CD14-positive monocyte (primary cell): ENCODE data around the gene VAV1. TPM values are rescaled to one million over a fixed set of nuclear protein-coding genes. Genes with fewer than 3 reads are reported as not detected.
A peak's percentile ranks its signal among the peaks of the same experiment; 100 is the strongest.

Experiments used
- DNase-seq, 3 donors: peaks; one replicate each; pipeline ENCODE4 v3.0.0-alpha.2; 2011 to 2022
- H2AFZ ChIP-seq: 2 replicates; pipeline ENCODE4 v1.6.0; 2012; ENCODE audit warnings: mild to moderate bottlenecking, low read depth, low read length, inconsistent platforms; ENCODE audit not compliant: insufficient read depth, poor library complexity, severe bottlenecking
- H3K27ac ChIP-seq, 2 donors: 1 replicate in 1 of 2; 2 replicates in 1 of 2; pipeline ENCODE4 v1.5.1; 2012 to 2013; ENCODE audit warnings: low read length in 2 of 2, control low read depth in 1 of 2, inconsistent platforms in 1 of 2, low read depth in 1 of 2, mild to moderate bottlenecking in 1 of 2
- H3K27me3 ChIP-seq, 2 donors: one replicate each; pipeline versions ENCODE4 v1.6.0 to v1.6.1; 2011 to 2013; ENCODE audit warnings: low read length in 2 of 2; ENCODE audit not compliant: control insufficient read depth in 2 of 2, insufficient read depth in 2 of 2
- H3K36me3 ChIP-seq, 2 donors: replicated peaks in 1 of 2; 1 replicate in 1 of 2; 2 replicates in 1 of 2; pipeline versions ENCODE4 v1.5.1 to v1.6.1; 2012 to 2013; ENCODE audit warnings: low read length in 2 of 2, control low read depth in 1 of 2, inconsistent platforms in 1 of 2, mild to moderate bottlenecking in 1 of 2; ENCODE audit not compliant: insufficient read depth in 2 of 2, control insufficient read depth in 1 of 2
- H3K4me1 ChIP-seq, 2 donors: 1 replicate in 1 of 2; 2 replicates in 1 of 2; pipeline versions ENCODE4 v1.5.1 to v1.6.1; 2012 to 2013; ENCODE audit warnings: low read length in 2 of 2, control low read depth in 1 of 2, inconsistent platforms in 1 of 2, mild to moderate bottlenecking in 1 of 2, moderate library complexity in 1 of 2; ENCODE audit not compliant: insufficient read depth in 2 of 2, control insufficient read depth in 1 of 2
- H3K4me2 ChIP-seq: replicated peaks from 2 replicates; pipeline ENCODE3; 2012; ENCODE audit warnings: low read length, moderate library complexity, mild to moderate bottlenecking; ENCODE audit not compliant: poor library complexity, severe bottlenecking; ENCODE audit errors: extremely low read depth
- H3K4me3 ChIP-seq, 3 experiments: fragments of 200-600 bp in 1 of 3; sonication (generic) in 1 of 3; replicated peaks in 1 of 3; 1 replicate in 2 of 3; 2 replicates in 1 of 3; pipeline ENCODE4 v1.5.1; 2011 to 2013; ENCODE audit warnings: low read length in 3 of 3, mild to moderate bottlenecking in 3 of 3, control low read depth in 2 of 3, low read depth in 2 of 3, inconsistent platforms in 1 of 3, moderate library complexity in 1 of 3
- H3K79me2 ChIP-seq: 2 replicates; pipeline ENCODE4 v1.6.0; 2012; ENCODE audit warnings: mild to moderate bottlenecking, control low read depth, inconsistent platforms, low read length, moderate library complexity; ENCODE audit not compliant: insufficient read depth
- H3K9ac ChIP-seq: 2 replicates; pipeline ENCODE4 v1.6.0; 2017; ENCODE audit warnings: low read length, mild to moderate bottlenecking; ENCODE audit not compliant: insufficient read depth, poor library complexity, severe bottlenecking
- H3K9me3 ChIP-seq, 2 donors: replicated peaks in 1 of 2; 1 replicate in 1 of 2; 2 replicates in 1 of 2; pipeline versions ENCODE4 v1.5.1 to v1.6.1; 2012 to 2013; ENCODE audit warnings: low read length in 2 of 2, control low read depth in 1 of 2; ENCODE audit not compliant: control insufficient read depth in 1 of 2, insufficient read depth in 1 of 2
- H4K20me1 ChIP-seq: 2 replicates; pipeline ENCODE4 v1.6.0; 2012; ENCODE audit warnings: mild to moderate bottlenecking, low read length, control low read depth, moderate library complexity; ENCODE audit not compliant: insufficient read depth
- H3K27ac Mint-ChIP-seq, 7 donors: one replicate each; pipeline ENCODE4 v1.8.0; 2020; ENCODE audit warnings: mild to moderate bottlenecking in 7 of 7, mixed read lengths in 7 of 7, moderate library complexity in 6 of 7, inconsistent platforms in 2 of 7
- H3K27me3 Mint-ChIP-seq, 3 donors: one replicate each; pipeline ENCODE4 v1.8.0; 2021 to 2022; ENCODE audit warnings: low read depth in 3 of 3, mild to moderate bottlenecking in 3 of 3, mixed read lengths in 3 of 3, moderate library complexity in 3 of 3, inconsistent platforms in 1 of 3
- H3K36me3 Mint-ChIP-seq, 2 donors: one replicate each; pipeline ENCODE4 v1.8.0; 2020; ENCODE audit warnings: mixed read lengths in 2 of 2, inconsistent platforms in 1 of 2, mild to moderate bottlenecking in 1 of 2
- H3K4me1 Mint-ChIP-seq: one replicate; pipeline ENCODE4 v1.8.0; 2020; ENCODE audit warnings: mild to moderate bottlenecking, mixed read lengths
- H3K4me3 Mint-ChIP-seq, 2 donors: one replicate each; pipeline ENCODE4 v1.8.0; 2020; ENCODE audit warnings: mild to moderate bottlenecking in 2 of 2, mixed read lengths in 2 of 2, moderate library complexity in 1 of 2
- H3K9me3 Mint-ChIP-seq, 7 donors: one replicate each; pipeline ENCODE4 v1.8.0; 2020 to 2022; ENCODE audit warnings: mixed read lengths in 7 of 7, mild to moderate bottlenecking in 6 of 7, moderate library complexity in 6 of 7, inconsistent platforms in 2 of 7
- WGBS: methylation state at CpG from one replicate; pipeline ENCODE4 v1.1.5; 2013; ENCODE audit warnings: missing lambda C conversion rate; ENCODE audit not compliant: insufficient coverage; 5-methylcytosine and 5-hydroxymethylcytosine counted together
- intact Hi-C, 2 donors: fragments of 100-400 bp; cut with micrococcal nuclease; formaldehyde crosslinking; loops; one replicate each; pipeline versions ENCODE4 v1.15.0 to v1.15.1; 2023
- polyA plus RNA-seq, 3 donors: library from polyadenylated mRNA; depleted of rRNA in 1 of 3; unstranded in 2 of 3; stranded (reverse) in 1 of 3; fragments of 300-500 nt in 2 of 3; fragments of >200 nt in 1 of 3; fragmentation: Illumina TruSeq in 2 of 3; gene quantifications; 1 replicate in 2 of 3; 2 replicates in 1 of 3; pipeline ENCODE4 v1.2.3, GENCODE V29; 2012 to 2021
- TF ChIP-seq, protein P1 (sequence below): fragments of 200-600 bp; IDR thresholded peaks from one replicate; pipeline ENCODE4 v1.8.0; 2022; ENCODE audit warnings: antibody characterized with exemption, mild to moderate bottlenecking

The VAV1 gene
- polyA plus RNA-seq, 3 donors = 21.3 to 81.2 (median 30.2) TPM

DNA sequence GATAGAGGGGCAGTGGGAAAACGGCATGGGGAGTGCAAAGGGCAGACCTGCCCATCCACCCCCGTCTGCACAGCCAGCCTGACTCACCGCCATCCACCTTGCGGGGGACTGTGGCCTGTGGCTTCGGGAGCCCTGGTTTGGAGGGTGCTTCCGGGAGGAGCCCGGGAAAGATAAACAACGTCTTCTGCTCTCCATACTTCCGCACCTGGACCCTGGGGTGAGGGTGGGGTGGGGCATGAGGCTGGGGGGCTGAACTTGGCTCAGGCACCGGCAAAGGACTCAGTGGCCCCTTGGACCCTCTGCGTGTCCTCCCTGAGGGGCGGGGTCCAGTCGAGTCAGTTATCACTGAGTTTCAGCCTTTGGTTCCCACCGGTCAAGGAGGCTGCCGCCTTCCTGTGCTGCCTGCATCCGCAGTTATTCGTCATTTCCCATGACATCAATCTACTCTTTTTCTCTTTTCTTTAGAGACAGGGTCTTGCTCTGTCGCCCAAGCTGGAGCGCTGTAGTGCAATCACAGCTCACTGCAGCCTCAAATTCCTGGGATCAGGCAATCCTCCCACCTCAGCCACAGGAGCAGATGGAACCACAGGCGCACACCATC, 38.3 kb upstream of the VAV1 start:
- H3K4me3 ChIP-seq = no peak overlapping the region
- intact Hi-C loops = no loop called here
- Mint-ChIP-seq H3K4me1 (peaks cover 36% of the 10 kb centered on the region), H3K27me3 (peaks cover 0 to 2% (median 0%) of the 10 kb centered on the region in 3 donors), H3K4me3 (no peak overlapping the region), H3K27ac (peak overlapping the region in 1 of 7 donors; percentile 5), H3K36me3 (peaks cover 37 to 57% of the 10 kb centered on the region in 2 donors), H3K9me3 (peaks cover 0 to 3% (median 0%) of the 10 kb centered on the region in 7 donors)
- H3K79me2 ChIP-seq = peaks cover 14% of the 10 kb centered on the region
- peaks cover 29 to 45% of the 10 kb centered on the region in 2 donors for H3K36me3 ChIP-seq
- no peaks in the 10 kb centered on the region for H3K27me3 ChIP-seq
- WGBS = 93% methylated on average over 17 of the region's 20 CpGs
- H2AFZ ChIP-seq = no peak overlapping the region
- TF ChIP-seq, protein P1, sequence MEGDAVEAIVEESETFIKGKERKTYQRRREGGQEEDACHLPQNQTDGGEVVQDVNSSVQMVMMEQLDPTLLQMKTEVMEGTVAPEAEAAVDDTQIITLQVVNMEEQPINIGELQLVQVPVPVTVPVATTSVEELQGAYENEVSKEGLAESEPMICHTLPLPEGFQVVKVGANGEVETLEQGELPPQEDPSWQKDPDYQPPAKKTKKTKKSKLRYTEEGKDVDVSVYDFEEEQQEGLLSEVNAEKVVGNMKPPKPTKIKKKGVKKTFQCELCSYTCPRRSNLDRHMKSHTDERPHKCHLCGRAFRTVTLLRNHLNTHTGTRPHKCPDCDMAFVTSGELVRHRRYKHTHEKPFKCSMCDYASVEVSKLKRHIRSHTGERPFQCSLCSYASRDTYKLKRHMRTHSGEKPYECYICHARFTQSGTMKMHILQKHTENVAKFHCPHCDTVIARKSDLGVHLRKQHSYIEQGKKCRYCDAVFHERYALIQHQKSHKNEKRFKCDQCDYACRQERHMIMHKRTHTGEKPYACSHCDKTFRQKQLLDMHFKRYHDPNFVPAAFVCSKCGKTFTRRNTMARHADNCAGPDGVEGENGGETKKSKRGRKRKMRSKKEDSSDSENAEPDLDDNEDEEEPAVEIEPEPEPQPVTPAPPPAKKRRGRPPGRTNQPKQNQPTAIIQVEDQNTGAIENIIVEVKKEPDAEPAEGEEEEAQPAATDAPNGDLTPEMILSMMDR = no peak
- DNase-seq = no peak
- H3K4me2 ChIP-seq = no peak overlapping the region
- H4K20me1 ChIP-seq = peaks cover 11% of the 10 kb centered on the region
- no peak overlapping the region for H3K27ac ChIP-seq
- peaks cover 41 to 46% of the 10 kb centered on the region in 2 donors for H3K4me1 ChIP-seq
- H3K9ac ChIP-seq = no peak overlapping the region
- H3K9me3 ChIP-seq = no peaks in the 10 kb centered on the region

DNA sequence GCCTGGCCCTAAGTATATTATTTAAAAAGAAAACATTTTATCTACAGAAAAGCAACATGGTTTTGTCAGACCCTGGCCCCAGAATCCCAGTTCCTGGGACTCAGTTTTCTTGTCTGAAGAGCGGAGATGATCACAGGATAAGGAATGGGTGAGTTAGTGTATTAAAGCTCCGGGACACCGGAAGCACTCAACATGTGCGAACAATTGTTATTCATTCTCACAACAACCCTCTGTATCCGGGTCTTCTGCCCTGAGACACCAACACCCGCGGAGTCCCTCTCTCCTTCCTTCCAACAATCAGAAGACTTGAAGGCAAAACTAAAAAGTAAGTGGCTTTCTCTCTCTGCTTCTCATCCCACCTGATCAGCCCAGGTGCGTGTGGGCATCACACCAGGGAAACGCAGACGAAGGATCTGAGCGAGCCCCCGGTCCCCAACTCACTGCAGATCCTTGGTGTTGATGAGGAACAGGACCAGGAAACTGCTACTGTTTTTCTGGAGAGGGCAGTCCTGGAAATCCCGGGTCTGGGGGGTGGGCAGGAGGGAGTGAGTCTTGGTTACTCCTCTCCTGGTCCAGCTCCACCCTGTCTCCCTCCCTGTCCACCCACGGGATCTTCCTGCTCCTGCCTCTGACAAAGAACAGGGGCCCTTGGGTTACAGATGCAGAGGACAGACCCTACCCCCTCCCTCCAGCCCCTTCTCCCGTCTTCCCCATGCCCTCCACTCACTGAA, 37.2 kb upstream of the VAV1 start:
- peaks cover 37% of the 10 kb centered on the region for H3K4me1 Mint-ChIP-seq
- intact Hi-C loops = loop anchor here (5.0 kb wide), 3 partner anchors 73 to 308 kb away; no protein-coding TSS in a partner anchor

More for the DNA sequence above, 37.2 kb upstream of the VAV1 start:
- Mint-ChIP-seq H3K27me3 (peaks cover 2 to 7% (median 6%) of the 10 kb centered on the region in 3 donors), H3K9me3 (no peaks in the 10 kb centered on the region), H3K4me3 (no peak overlapping the region), H3K36me3 (peaks cover 32 to 45% of the 10 kb centered on the region in 2 donors), H3K27ac (peak overlapping the region in 2 of 7 donors; percentile 89 to 95)
- no peak overlapping the region for H3K9ac ChIP-seq
- peaks cover 14% of the 10 kb centered on the region for H3K79me2 ChIP-seq
- peaks cover 11% of the 10 kb centered on the region for H4K20me1 ChIP-seq
- no peak overlapping the region for H3K27ac ChIP-seq
- no peak overlapping the region for H3K4me3 ChIP-seq
- H3K4me2 ChIP-seq = peak overlapping the region; percentile 99
- no peak for DNase-seq
- no peak overlapping the region for H2AFZ ChIP-seq
- WGBS = 92% methylated on average over 9 of the region's 15 CpGs
- peaks cover 0 to 6% of the 10 kb centered on the region in 2 donors for H3K27me3 ChIP-seq
- peaks cover 29 to 45% of the 10 kb centered on the region in 2 donors for H3K36me3 ChIP-seq
- H3K9me3 ChIP-seq = no peaks in the 10 kb centered on the region
- TF ChIP-seq, protein P1 = no peak
- peaks cover 39 to 45% of the 10 kb centered on the region in 2 donors for H3K4me1 ChIP-seq
